ENCODE results near the gene UNC13A.

Gene UNC13A

DNA sequence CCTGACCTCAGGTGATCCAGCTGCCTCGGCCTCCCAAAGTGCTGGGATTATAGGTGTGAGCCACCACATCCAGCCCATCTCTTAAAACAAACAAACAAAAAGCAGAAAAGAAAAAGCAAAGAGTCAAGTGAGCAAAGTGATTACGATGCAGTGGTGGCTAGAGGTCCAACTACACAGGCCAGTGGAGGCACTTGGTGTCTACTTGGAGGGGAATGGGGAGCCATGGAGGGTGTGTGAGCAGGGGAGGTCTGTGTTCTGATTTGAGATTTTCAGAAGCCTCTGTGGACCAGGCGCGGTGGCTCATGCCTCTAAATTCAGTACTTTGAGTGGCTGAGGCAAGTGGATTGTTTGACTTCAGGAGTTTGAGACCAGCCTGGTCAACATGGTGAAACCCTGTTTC, 126.1 kb downstream of the UNC13A start:
- peaks cover 5% of the 10 kb centered on the region for H3K4me1 ChIP-seq (ENCODE audit: insufficient read depth, low read length, poor library complexity, severe bottlenecking)
- H3K4me2 ChIP-seq (ENCODE audit: low read depth, low read length, poor library complexity, severe bottlenecking), result no peak overlapping the region
- no peaks in the 10 kb centered on the region for H3F3A ChIP-seq (ENCODE audit: low read depth)
- no peak for TF ChIP-seq EZH2phosphoT487 (IDR thresholded peaks at IDR 0.05; ENCODE audit: borderline replicate concordance)
- TF ChIP-seq, protein P1, sequence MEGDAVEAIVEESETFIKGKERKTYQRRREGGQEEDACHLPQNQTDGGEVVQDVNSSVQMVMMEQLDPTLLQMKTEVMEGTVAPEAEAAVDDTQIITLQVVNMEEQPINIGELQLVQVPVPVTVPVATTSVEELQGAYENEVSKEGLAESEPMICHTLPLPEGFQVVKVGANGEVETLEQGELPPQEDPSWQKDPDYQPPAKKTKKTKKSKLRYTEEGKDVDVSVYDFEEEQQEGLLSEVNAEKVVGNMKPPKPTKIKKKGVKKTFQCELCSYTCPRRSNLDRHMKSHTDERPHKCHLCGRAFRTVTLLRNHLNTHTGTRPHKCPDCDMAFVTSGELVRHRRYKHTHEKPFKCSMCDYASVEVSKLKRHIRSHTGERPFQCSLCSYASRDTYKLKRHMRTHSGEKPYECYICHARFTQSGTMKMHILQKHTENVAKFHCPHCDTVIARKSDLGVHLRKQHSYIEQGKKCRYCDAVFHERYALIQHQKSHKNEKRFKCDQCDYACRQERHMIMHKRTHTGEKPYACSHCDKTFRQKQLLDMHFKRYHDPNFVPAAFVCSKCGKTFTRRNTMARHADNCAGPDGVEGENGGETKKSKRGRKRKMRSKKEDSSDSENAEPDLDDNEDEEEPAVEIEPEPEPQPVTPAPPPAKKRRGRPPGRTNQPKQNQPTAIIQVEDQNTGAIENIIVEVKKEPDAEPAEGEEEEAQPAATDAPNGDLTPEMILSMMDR (conservative IDR thresholded peaks at IDR 0.05; ENCODE audit: low read length), result no peak
- H3K9ac ChIP-seq (ENCODE audit: low read depth, low read length, poor library complexity, severe bottlenecking), result no peak overlapping the region
- no peaks in the 10 kb centered on the region for H3K9me2 ChIP-seq (replicated peaks; ENCODE audit: low read depth, low read length)
- peaks cover 3% of the 10 kb centered on the region for H4K20me1 ChIP-seq (ENCODE audit: insufficient read depth, low read length, poor library complexity, severe bottlenecking)
- no peaks in the 10 kb centered on the region for H3K9me3 ChIP-seq (ENCODE audit: insufficient read depth, low read depth, low read length)
- H3K27me3 ChIP-seq (ENCODE audit: insufficient read depth, low read length, poor library complexity, severe bottlenecking), result no peaks in the 10 kb centered on the region
- H2AFZ ChIP-seq (ENCODE audit: low read length), result no peak overlapping the region
- peaks cover 31% of the 10 kb centered on the region; the same call in 1 of the 2 replicates for H3K36me3 ChIP-seq (ENCODE audit: insufficient read depth, low read length)
- peaks cover 27% of the 10 kb centered on the region for H3K79me2 ChIP-seq (ENCODE audit: insufficient read depth, low read length)
- no peak overlapping the region for H3K4me3 ChIP-seq (ENCODE audit: low read length, poor library complexity, severe bottlenecking)

DNA sequence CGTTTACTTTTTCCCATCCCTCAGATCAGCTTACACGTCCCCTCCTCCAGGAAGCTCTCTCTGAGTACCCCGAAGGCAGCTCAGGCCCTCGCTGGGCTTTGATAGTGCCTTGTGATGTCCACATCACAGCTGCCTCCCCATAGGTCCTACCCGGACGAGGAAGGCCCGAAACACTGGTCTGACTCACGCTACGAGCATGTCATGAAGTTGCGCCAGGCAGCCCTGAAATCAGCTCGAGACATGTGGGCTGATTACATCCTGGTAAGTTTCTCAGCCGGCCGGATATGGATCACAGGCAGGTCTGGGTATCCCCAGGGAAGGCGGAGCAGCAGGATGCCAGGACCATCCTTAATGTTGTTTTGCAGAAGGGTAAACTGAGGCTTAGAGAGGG, 128.0 kb downstream of the UNC13A start:
- Histone ChIP-seq H3K36me3 (ENCODE audit: insufficient read depth, low read length) (peaks cover 18% of the 10 kb centered on the region; the same call in 1 of the 2 replicates), H3K27me3 (ENCODE audit: insufficient read depth, low read length, poor library complexity, severe bottlenecking) (no peaks in the 10 kb centered on the region), H2AFZ (ENCODE audit: low read length) (no peak overlapping the region), H3K4me1 (ENCODE audit: insufficient read depth, low read length, poor library complexity, severe bottlenecking) (peaks cover 13% of the 10 kb centered on the region), H3K79me2 (ENCODE audit: insufficient read depth, low read length) (peaks cover 43% of the 10 kb centered on the region), H3K4me3 (ENCODE audit: low read length, poor library complexity, severe bottlenecking) (no peak overlapping the region), H3K9me3 (ENCODE audit: insufficient read depth, low read depth, low read length) (no peaks in the 10 kb centered on the region), H4K20me1 (ENCODE audit: insufficient read depth, low read length, poor library complexity, severe bottlenecking) (peaks cover 8% of the 10 kb centered on the region), H3K9ac (ENCODE audit: low read depth, low read length, poor library complexity, severe bottlenecking) (no peak overlapping the region), H3F3A (ENCODE audit: low read depth) (no peaks in the 10 kb centered on the region), H3K9me2 (replicated peaks; ENCODE audit: low read depth, low read length) (no peaks in the 10 kb centered on the region), H3K4me2 (ENCODE audit: low read depth, low read length, poor library complexity, severe bottlenecking) (no peak overlapping the region)
- TF ChIP-seq, protein P1 (conservative IDR thresholded peaks at IDR 0.05; ENCODE audit: low read length), result no peak
- TF ChIP-seq EZH2phosphoT487 (IDR thresholded peaks at IDR 0.05; ENCODE audit: borderline replicate concordance), result no peak

DNA sequence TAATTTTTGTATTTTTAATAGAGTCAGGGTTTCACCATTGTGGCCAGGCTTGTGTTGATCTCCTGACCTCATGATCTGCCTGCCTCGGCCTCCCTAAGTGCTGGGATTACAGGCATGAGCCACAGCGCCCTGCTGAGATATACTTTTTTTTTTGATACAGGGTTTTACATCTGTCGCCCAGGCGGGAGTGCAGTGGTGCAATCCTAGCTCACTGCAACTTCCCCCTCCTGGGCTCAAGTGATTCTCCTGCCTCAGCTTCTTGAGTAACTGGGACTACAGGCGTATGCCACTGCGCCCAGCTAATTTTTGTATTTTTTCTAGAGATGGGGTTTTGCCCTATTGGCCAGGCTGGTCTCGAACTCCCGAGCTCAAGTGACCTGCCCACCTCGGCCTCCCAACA, 130.7 kb downstream of the UNC13A start:
- no peaks in the 10 kb centered on the region for H3F3A ChIP-seq (ENCODE audit: low read depth)
- H3K79me2 ChIP-seq (ENCODE audit: insufficient read depth, low read length), result peaks cover 43% of the 10 kb centered on the region
- H3K9ac ChIP-seq (ENCODE audit: low read depth, low read length, poor library complexity, severe bottlenecking), result no peak overlapping the region
- H3K27me3 ChIP-seq (ENCODE audit: insufficient read depth, low read length, poor library complexity, severe bottlenecking), result no peaks in the 10 kb centered on the region
- no peaks in the 10 kb centered on the region for H3K9me3 ChIP-seq (ENCODE audit: insufficient read depth, low read depth, low read length)
- peak overlapping the region; percentile 79 for H3K4me2 ChIP-seq (ENCODE audit: low read depth, low read length, poor library complexity, severe bottlenecking)
- TF ChIP-seq EZH2phosphoT487 (IDR thresholded peaks at IDR 0.05; ENCODE audit: borderline replicate concordance), result no peak
- TF ChIP-seq, protein P1 (conservative IDR thresholded peaks at IDR 0.05; ENCODE audit: low read length), result no peak
- no peaks in the 10 kb centered on the region for H3K9me2 ChIP-seq (replicated peaks; ENCODE audit: low read depth, low read length)
- no peak overlapping the region for H2AFZ ChIP-seq (ENCODE audit: low read length)
- peaks cover 21% of the 10 kb centered on the region for H3K4me1 ChIP-seq (ENCODE audit: insufficient read depth, low read length, poor library complexity, severe bottlenecking)
- peak overlapping the region; percentile 82 for H3K4me3 ChIP-seq (ENCODE audit: low read length, poor library complexity, severe bottlenecking)
- peaks cover 9% of the 10 kb centered on the region; the same call in 1 of the 2 replicates for H3K36me3 ChIP-seq (ENCODE audit: insufficient read depth, low read length)
- peaks cover 8% of the 10 kb centered on the region for H4K20me1 ChIP-seq (ENCODE audit: insufficient read depth, low read length, poor library complexity, severe bottlenecking)
